GM23338 (cell line): Measurements from ENCODE around the gene KYNU.

Source experiments
- CREB1 ChIP-seq: fragments of 250-450 bp; sonication (Bioruptor Pico); IDR thresholded peaks from 2 replicates; pipeline ENCODE4 v1.5.0; 2020; ENCODE audit warnings: low read depth, mild to moderate bottlenecking, moderate library complexity
- EZH2 ChIP-seq: fragments of 200-600 bp; sonication (generic); IDR thresholded peaks from one replicate; pipeline ENCODE4 v1.8.0; 2017; ENCODE audit warnings: antibody characterized with exemption, mild to moderate bottlenecking, low read depth; ENCODE audit not compliant: unreplicated experiment
- JUNB ChIP-seq: IDR thresholded peaks from one replicate; pipeline ENCODE4 v1.6.1; 2016; ENCODE audit warnings: antibody characterized with exemption; ENCODE audit not compliant: unreplicated experiment
- POLR2AphosphoS5 ChIP-seq: IDR thresholded peaks from 2 replicates; pipeline ENCODE4 v1.6.1; 2016; ENCODE audit warnings: antibody characterized with exemption, low read depth
- STAT1 ChIP-seq: IDR thresholded peaks from one replicate; pipeline ENCODE4 v1.6.1; 2016; ENCODE audit warnings: antibody characterized with exemption; ENCODE audit not compliant: unreplicated experiment
- ZNF114 ChIP-seq: fragments of 250-450 bp; sonication (Bioruptor Pico); IDR thresholded peaks from 2 replicates; pipeline ENCODE4 v1.5.0; 2020; ENCODE audit warnings: mild to moderate bottlenecking, moderate library complexity
- TF ChIP-seq, protein P1 (sequence below), 2 experiments: fragments of 200-600 bp in 1 of 2; sonication (generic) in 1 of 2; conservative IDR thresholded peaks; 2 replicates each; pipeline versions ENCODE4 v1.5.1 to v1.6.1; 2016 to 2017; ENCODE audit warnings: antibody characterized with exemption in 2 of 2, low read depth in 2 of 2, mild to moderate bottlenecking in 2 of 2, moderate library complexity in 1 of 2
- TF ChIP-seq, protein P2 (sequence below): IDR thresholded peaks from one replicate; pipeline ENCODE4 v1.6.1; 2018; ENCODE audit warnings: antibody characterized with exemption; ENCODE audit not compliant: unreplicated experiment
- TF ChIP-seq, protein P3 (sequence below): IDR thresholded peaks from 2 replicates; pipeline ENCODE4 v1.6.1; 2016; ENCODE audit warnings: antibody characterized with exemption

DNA sequence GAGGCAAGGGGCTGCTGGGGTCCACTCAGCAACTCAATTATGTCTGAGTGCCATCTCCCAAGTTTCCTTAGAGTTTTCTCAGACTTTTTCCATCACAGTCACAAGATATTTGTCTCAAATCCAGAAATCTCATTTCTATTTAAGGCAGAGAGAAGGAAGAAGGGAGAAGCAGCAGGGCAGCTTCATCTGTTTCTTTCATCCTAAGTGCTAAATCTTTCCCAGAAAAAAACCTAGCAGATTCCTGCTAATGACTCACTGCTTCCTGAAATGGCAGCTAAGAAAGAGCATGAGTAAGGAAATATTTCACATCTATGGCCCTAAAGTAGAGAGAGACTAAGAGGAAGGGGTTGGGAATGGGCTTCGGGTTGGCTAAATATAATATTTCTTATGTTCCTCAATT lies 88.0 kb downstream of the KYNU start:
- TF ChIP-seq EZH2 (no peak), ZNF114 (CRISPR knock-in tag) (no peak), POLR2AphosphoS5 (no peak), JUNB (no peak), STAT1 (no peak), CREB1 (CRISPR knock-in tag) (no peak)
- TF ChIP-seq, protein P1, sequence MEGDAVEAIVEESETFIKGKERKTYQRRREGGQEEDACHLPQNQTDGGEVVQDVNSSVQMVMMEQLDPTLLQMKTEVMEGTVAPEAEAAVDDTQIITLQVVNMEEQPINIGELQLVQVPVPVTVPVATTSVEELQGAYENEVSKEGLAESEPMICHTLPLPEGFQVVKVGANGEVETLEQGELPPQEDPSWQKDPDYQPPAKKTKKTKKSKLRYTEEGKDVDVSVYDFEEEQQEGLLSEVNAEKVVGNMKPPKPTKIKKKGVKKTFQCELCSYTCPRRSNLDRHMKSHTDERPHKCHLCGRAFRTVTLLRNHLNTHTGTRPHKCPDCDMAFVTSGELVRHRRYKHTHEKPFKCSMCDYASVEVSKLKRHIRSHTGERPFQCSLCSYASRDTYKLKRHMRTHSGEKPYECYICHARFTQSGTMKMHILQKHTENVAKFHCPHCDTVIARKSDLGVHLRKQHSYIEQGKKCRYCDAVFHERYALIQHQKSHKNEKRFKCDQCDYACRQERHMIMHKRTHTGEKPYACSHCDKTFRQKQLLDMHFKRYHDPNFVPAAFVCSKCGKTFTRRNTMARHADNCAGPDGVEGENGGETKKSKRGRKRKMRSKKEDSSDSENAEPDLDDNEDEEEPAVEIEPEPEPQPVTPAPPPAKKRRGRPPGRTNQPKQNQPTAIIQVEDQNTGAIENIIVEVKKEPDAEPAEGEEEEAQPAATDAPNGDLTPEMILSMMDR (conservative IDR thresholded peaks at IDR 0.05; ENCODE audit: low read depth in 2 of 2), result no peak
- TF ChIP-seq, protein P2, sequence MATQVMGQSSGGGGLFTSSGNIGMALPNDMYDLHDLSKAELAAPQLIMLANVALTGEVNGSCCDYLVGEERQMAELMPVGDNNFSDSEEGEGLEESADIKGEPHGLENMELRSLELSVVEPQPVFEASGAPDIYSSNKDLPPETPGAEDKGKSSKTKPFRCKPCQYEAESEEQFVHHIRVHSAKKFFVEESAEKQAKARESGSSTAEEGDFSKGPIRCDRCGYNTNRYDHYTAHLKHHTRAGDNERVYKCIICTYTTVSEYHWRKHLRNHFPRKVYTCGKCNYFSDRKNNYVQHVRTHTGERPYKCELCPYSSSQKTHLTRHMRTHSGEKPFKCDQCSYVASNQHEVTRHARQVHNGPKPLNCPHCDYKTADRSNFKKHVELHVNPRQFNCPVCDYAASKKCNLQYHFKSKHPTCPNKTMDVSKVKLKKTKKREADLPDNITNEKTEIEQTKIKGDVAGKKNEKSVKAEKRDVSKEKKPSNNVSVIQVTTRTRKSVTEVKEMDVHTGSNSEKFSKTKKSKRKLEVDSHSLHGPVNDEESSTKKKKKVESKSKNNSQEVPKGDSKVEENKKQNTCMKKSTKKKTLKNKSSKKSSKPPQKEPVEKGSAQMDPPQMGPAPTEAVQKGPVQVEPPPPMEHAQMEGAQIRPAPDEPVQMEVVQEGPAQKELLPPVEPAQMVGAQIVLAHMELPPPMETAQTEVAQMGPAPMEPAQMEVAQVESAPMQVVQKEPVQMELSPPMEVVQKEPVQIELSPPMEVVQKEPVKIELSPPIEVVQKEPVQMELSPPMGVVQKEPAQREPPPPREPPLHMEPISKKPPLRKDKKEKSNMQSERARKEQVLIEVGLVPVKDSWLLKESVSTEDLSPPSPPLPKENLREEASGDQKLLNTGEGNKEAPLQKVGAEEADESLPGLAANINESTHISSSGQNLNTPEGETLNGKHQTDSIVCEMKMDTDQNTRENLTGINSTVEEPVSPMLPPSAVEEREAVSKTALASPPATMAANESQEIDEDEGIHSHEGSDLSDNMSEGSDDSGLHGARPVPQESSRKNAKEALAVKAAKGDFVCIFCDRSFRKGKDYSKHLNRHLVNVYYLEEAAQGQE, result no peak
- TF ChIP-seq, protein P3, sequence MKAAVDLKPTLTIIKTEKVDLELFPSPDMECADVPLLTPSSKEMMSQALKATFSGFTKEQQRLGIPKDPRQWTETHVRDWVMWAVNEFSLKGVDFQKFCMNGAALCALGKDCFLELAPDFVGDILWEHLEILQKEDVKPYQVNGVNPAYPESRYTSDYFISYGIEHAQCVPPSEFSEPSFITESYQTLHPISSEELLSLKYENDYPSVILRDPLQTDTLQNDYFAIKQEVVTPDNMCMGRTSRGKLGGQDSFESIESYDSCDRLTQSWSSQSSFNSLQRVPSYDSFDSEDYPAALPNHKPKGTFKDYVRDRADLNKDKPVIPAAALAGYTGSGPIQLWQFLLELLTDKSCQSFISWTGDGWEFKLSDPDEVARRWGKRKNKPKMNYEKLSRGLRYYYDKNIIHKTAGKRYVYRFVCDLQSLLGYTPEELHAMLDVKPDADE, result no peak
